ENCODE data around the gene SLC35D2. TPM values are rescaled to one million over a fixed set of nuclear protein-coding genes. Genes with fewer than 3 reads are reported as not detected.

The SLC35D2 gene
- total RNA-seq, 4 donors from 2014 or later, result 20.5 to 29.5 (median 21.8) TPM

DNA sequence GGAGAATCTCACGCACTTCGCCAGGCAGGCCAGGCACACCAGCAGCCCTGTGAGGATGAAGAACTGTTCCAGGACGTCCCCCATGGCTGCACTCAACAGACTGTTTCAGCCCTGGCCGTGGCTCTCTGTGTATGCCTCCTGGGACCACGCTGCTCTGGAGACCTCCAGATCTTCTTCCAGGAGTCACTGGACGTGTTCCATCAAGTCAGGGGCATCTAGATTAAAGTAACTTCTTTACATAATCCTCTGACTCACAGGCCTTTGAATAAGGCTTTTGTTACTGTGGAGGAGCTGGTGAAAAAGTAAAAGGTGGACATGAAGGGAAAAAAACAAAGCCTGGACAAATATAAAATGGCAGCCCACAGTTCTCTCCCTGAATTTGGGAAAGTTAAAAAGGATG lies 81.5 kb downstream of the SLC35D2 start, which contains the start of gene HSD17B3:
HSD17B3 (minus strand) TSS at position 156 of the 400 bp plus-strand sequence; CDS start at position 84, 72 bp downstream.
- Histone ChIP-seq H3K4me1 (no peaks in the 10 kb centered on the region), H3K27ac (replicated peaks in 1 of 4) (no peak within 1 kb of the TSS), H3K4me3 (no peak within 1 kb of the TSS), H3K9me3 (no peaks in the 10 kb centered on the region), H3K27me3 (no peaks in the 10 kb centered on the region), H3K36me3 (no peaks in the 10 kb centered on the region)
- 92% methylated on average over 2 of the region's 6 CpGs for WGBS
- TF ChIP-seq EP300 (IDR thresholded peaks at IDR 0.05) (no peak), POLR2A (IDR thresholded peaks at IDR 0.05; ENCODE audit: low read depth) (no peak), POLR2AphosphoS5 (IDR thresholded peaks at IDR 0.05) (no peak)
- TF ChIP-seq, protein P1, sequence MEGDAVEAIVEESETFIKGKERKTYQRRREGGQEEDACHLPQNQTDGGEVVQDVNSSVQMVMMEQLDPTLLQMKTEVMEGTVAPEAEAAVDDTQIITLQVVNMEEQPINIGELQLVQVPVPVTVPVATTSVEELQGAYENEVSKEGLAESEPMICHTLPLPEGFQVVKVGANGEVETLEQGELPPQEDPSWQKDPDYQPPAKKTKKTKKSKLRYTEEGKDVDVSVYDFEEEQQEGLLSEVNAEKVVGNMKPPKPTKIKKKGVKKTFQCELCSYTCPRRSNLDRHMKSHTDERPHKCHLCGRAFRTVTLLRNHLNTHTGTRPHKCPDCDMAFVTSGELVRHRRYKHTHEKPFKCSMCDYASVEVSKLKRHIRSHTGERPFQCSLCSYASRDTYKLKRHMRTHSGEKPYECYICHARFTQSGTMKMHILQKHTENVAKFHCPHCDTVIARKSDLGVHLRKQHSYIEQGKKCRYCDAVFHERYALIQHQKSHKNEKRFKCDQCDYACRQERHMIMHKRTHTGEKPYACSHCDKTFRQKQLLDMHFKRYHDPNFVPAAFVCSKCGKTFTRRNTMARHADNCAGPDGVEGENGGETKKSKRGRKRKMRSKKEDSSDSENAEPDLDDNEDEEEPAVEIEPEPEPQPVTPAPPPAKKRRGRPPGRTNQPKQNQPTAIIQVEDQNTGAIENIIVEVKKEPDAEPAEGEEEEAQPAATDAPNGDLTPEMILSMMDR (IDR thresholded peaks at IDR 0.05), result no peak
- intact Hi-C loops (cut with DNase I), result no loop called here
- DNase-seq (ENCODE audit: extremely low spot score), result no peak

- Histone ChIP-seq H3K4me1 (no peaks in the 10 kb centered on the region), H3K4me3 (no peak overlapping the region), H3K27me3 (no peaks in the 10 kb centered on the region), H3K9me3 (no peaks in the 10 kb centered on the region), H3K27ac (replicated peaks in 1 of 4) (no peak overlapping the region), H3K36me3 (no peaks in the 10 kb centered on the region)
- DNase-seq (ENCODE audit: extremely low spot score), result no peak
- WGBS, result 80% methylated on average over 4 of the region's 4 CpGs
- intact Hi-C loops (cut with DNase I), result loop anchor here (5.0 kb wide), 1 partner anchor 48 kb away; no protein-coding TSS in a partner anchor
- TF ChIP-seq POLR2AphosphoS5 (IDR thresholded peaks at IDR 0.05), result no peak
- TF ChIP-seq, protein P1 (IDR thresholded peaks at IDR 0.05), result no peak
- no peak for TF ChIP-seq EP300 (IDR thresholded peaks at IDR 0.05)
- no peak for TF ChIP-seq POLR2A (IDR thresholded peaks at IDR 0.05; ENCODE audit: low read depth)
Observed at GRCh38 chr9:96299823-96300222, 83.7 kb downstream of the SLC35D2 start.

- Histone ChIP-seq H3K9me3 (no peaks in the 10 kb centered on the region), H3K36me3 (no peaks in the 10 kb centered on the region), H3K4me1 (no peaks in the 10 kb centered on the region), H3K4me3 (no peak overlapping the region), H3K27me3 (no peaks in the 10 kb centered on the region), H3K27ac (replicated peaks in 1 of 4) (no peak overlapping the region)
- intact Hi-C loops (cut with DNase I), result no loop called here
- TF ChIP-seq POLR2A (IDR thresholded peaks at IDR 0.05; ENCODE audit: low read depth), result no peak
- no peak for TF ChIP-seq POLR2AphosphoS5 (IDR thresholded peaks at IDR 0.05)
- TF ChIP-seq, protein P1 (IDR thresholded peaks at IDR 0.05), result no peak
- TF ChIP-seq EP300 (IDR thresholded peaks at IDR 0.05), result no peak
- 86% methylated on average over 3 of the region's 3 CpGs for WGBS
- DNase-seq (ENCODE audit: extremely low spot score), result no peak
Observed at GRCh38 chr9:96294159-96294545, 89.4 kb downstream of the SLC35D2 start.

GRCh38 chr9:96293498-96294158 lies 89.9 kb downstream of the SLC35D2 start:
- 70% methylated on average over 3 of the region's 3 CpGs for WGBS

More at GRCh38 chr9:96293498-96294158, 89.9 kb downstream of the SLC35D2 start:
- H3K4me1 ChIP-seq, result no peaks in the 10 kb centered on the region
- no peaks in the 10 kb centered on the region for H3K36me3 ChIP-seq
- H3K27ac ChIP-seq (replicated peaks in 1 of 4), result no peak overlapping the region
- intact Hi-C loops (cut with DNase I), result no loop called here
- H3K27me3 ChIP-seq, result no peaks in the 10 kb centered on the region
- TF ChIP-seq POLR2AphosphoS5 (IDR thresholded peaks at IDR 0.05) (no peak), POLR2A (IDR thresholded peaks at IDR 0.05; ENCODE audit: low read depth) (no peak), EP300 (IDR thresholded peaks at IDR 0.05) (no peak)
- TF ChIP-seq, protein P1 (IDR thresholded peaks at IDR 0.05), result no peak
- no peak for DNase-seq (ENCODE audit: extremely low spot score)
- no peaks in the 10 kb centered on the region for H3K9me3 ChIP-seq
- H3K4me3 ChIP-seq, result no peak overlapping the region
